Keratinocyte (primary cell): ENCODE results near the gene CACNA1I. TPM values are rescaled to one million over a fixed set of nuclear protein-coding genes. Genes with fewer than 3 reads are reported as not detected.

ENCODE experiments used
- DNase-seq: peaks from one replicate; pipeline ENCODE4 v3.0.0-alpha.2; 2011; ENCODE audit warnings: low read depth, missing footprints, low spot score
- FAIRE-seq: peaks from 2 replicates; lab custom pipeline; 2011; peaks lifted over from hg19 to GRCh38; lab: Jason Lieb, UNC
- H2AFZ ChIP-seq: 2 replicates; pipeline ENCODE4 v1.6.0; 2012; ENCODE audit warnings: low read length, control low read depth, inconsistent platforms; ENCODE audit not compliant: control insufficient read depth
- H3K27ac ChIP-seq: 2 replicates; pipeline ENCODE4 v1.5.1; 2011; ENCODE audit warnings: low read length; ENCODE audit not compliant: control insufficient read depth, insufficient read depth
- H3K27me3 ChIP-seq: 3 replicates; pipeline ENCODE4 v1.6.0; 2011; ENCODE audit warnings: low read length; ENCODE audit not compliant: control insufficient read depth, insufficient read depth; ENCODE audit errors: extremely low read depth
- H3K36me3 ChIP-seq, 2 experiments: 2 replicates in 1 of 2; 3 replicates in 1 of 2; pipeline ENCODE4 v1.5.1; 2011; ENCODE audit warnings: low read length in 2 of 2, mild to moderate bottlenecking in 1 of 2; ENCODE audit not compliant: control insufficient read depth in 2 of 2, insufficient read depth in 2 of 2; ENCODE audit errors: extremely low read depth in 1 of 2
- H3K4me1 ChIP-seq: 3 replicates; pipeline ENCODE4 v1.5.1; 2011; ENCODE audit warnings: low read length; ENCODE audit not compliant: control insufficient read depth, insufficient read depth; ENCODE audit errors: extremely low read depth
- H3K4me2 ChIP-seq: 3 replicates; pipeline ENCODE4 v1.6.0; 2011; ENCODE audit warnings: low read depth, low read length; ENCODE audit not compliant: control insufficient read depth, insufficient read depth; ENCODE audit errors: extremely low read depth
- H3K4me3 ChIP-seq, 3 experiments: fragments of 200-600 bp in 1 of 3; sonication (generic) in 1 of 3; 2 replicates in 2 of 3; 3 replicates in 1 of 3; pipeline ENCODE4 v1.5.1; 2011 to 2016; ENCODE audit warnings: low read length in 3 of 3, mild to moderate bottlenecking in 3 of 3, control low read depth in 2 of 3, inconsistent platforms in 1 of 3, low read depth in 1 of 3, mixed read lengths in 1 of 3, mixed run types in 1 of 3, moderate library complexity in 1 of 3; ENCODE audit not compliant: control insufficient read depth in 2 of 3, insufficient read depth in 2 of 3; ENCODE audit errors: extremely low read depth in 1 of 3
- H3K79me2 ChIP-seq: 2 replicates; pipeline ENCODE4 v1.6.0; 2012; ENCODE audit warnings: low read length; ENCODE audit not compliant: control insufficient read depth, insufficient read depth
- H3K9ac ChIP-seq: 3 replicates; pipeline ENCODE4 v1.6.0; 2011; ENCODE audit warnings: low read length; ENCODE audit not compliant: control insufficient read depth, insufficient read depth; ENCODE audit errors: extremely low read depth
- H3K9me1 ChIP-seq: 3 replicates; pipeline ENCODE4 v1.6.0; 2011; ENCODE audit warnings: low read length; ENCODE audit not compliant: control insufficient read depth, insufficient read depth; ENCODE audit errors: extremely low read depth
- H3K9me3 ChIP-seq: 2 replicates; pipeline ENCODE4 v1.5.1; 2012; ENCODE audit warnings: low read depth, low read length; ENCODE audit not compliant: control insufficient read depth
- H4K20me1 ChIP-seq: 3 replicates; pipeline ENCODE4 v1.6.0; 2011; ENCODE audit warnings: low read length; ENCODE audit not compliant: control insufficient read depth, insufficient read depth; ENCODE audit errors: extremely low read depth
- EZH2 ChIP-seq: IDR thresholded peaks from one replicate; pipeline ENCODE4 v1.6.1; 2012; ENCODE audit warnings: inconsistent platforms, mild to moderate bottlenecking, low read length, moderate library complexity
- dilution Hi-C: fragments of 300-500 bp; cut with MboI; formaldehyde crosslinking; loops from one replicate; pipeline ENCODE4 v1.7.0; 2020; ENCODE audit warnings: low sequenced_read_pairs; ENCODE audit not compliant: extremely low pct_ligation_motif_present
- polyA plus RNA-seq, 5 experiments: library from polyadenylated mRNA; depleted of rRNA in 3 of 5; stranded (reverse) in 3 of 5; stranded (forward) in 1 of 5; unstranded in 1 of 5; fragments of >200 nt; gene quantifications; 1 replicate in 1 of 5; 2 replicates in 3 of 5; 3 replicates in 1 of 5; pipeline versions ENCODE4 v1.2.1 to v1.2.3, GENCODE V29; 2011 to 2012; ENCODE audit warnings: missing spikeins in 2 of 5, low read depth in 1 of 5, low replicate concordance in 1 of 5
- TF ChIP-seq, protein P1 (sequence below), 3 experiments: IDR thresholded peaks in 1 of 3; conservative IDR thresholded peaks in 1 of 3; optimal IDR thresholded peaks in 1 of 3; 2 replicates in 2 of 3; 3 replicates in 1 of 3; pipeline versions ENCODE3 to v1.5.1; 2011; ENCODE audit warnings: low read length in 3 of 3, mild to moderate bottlenecking in 3 of 3, moderate library complexity in 2 of 3, control low read depth in 1 of 3, inconsistent platforms in 1 of 3; ENCODE audit not compliant: insufficient read depth in 2 of 3; ENCODE audit errors: extremely low read depth in 1 of 3

CACNA1I gene
- polyA plus RNA-seq, 1 donor (not counting 4 experiments of a cell fraction or from before 2014, with no cell fraction given), result not detected

DNA sequence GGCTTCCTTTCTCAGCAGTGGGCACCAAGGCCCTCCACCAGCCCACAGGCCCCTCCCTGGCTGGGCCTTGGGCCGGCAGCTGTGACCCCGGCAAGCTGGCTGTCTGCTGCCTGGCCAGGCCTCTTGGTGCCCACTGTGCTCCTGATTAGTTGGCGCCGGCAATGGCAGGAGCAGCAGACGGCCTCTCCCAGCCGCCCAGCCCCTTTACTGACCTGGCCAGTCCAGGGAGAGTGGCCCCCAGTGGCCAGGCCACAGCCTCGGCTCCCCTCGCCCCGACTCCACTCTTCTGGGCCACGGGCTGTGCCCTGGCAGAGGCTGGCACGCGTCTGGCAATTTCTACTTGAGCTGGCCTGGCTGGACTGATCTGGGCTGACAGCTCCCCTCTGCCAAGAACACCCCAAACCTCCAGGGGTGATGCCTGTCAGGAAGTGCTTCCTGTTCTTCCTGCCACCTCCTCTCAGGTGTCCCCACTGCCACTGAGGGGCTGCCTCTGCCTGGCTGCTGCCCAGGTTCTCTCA is 58.1 kb downstream of the CACNA1I start:
- TF ChIP-seq, protein P1, sequence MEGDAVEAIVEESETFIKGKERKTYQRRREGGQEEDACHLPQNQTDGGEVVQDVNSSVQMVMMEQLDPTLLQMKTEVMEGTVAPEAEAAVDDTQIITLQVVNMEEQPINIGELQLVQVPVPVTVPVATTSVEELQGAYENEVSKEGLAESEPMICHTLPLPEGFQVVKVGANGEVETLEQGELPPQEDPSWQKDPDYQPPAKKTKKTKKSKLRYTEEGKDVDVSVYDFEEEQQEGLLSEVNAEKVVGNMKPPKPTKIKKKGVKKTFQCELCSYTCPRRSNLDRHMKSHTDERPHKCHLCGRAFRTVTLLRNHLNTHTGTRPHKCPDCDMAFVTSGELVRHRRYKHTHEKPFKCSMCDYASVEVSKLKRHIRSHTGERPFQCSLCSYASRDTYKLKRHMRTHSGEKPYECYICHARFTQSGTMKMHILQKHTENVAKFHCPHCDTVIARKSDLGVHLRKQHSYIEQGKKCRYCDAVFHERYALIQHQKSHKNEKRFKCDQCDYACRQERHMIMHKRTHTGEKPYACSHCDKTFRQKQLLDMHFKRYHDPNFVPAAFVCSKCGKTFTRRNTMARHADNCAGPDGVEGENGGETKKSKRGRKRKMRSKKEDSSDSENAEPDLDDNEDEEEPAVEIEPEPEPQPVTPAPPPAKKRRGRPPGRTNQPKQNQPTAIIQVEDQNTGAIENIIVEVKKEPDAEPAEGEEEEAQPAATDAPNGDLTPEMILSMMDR (optimal IDR thresholded peaks at IDR 0.05 in 1 of 3, IDR thresholded peaks at IDR 0.05 in 1 of 3, conservative IDR thresholded peaks at IDR 0.05 in 1 of 3; ENCODE audit: extremely low read depth in 1 of 3, insufficient read depth in 2 of 3, low read length in 3 of 3), result no peak
- Histone ChIP-seq H3K36me3 (no peaks in the 10 kb centered on the region), H3K9ac (no peak overlapping the region), H3K27ac (no peak overlapping the region), H3K9me1 (no peaks in the 10 kb centered on the region), H3K4me1 (no peaks in the 10 kb centered on the region), H3K79me2 (no peaks in the 10 kb centered on the region), H3K4me3 (no peak overlapping the region), H2AFZ (no peak overlapping the region), H3K4me2 (no peak overlapping the region), H4K20me1 (no peaks in the 10 kb centered on the region), H3K9me3 (no peaks in the 10 kb centered on the region), H3K27me3 (peaks cover 14% of the 10 kb centered on the region)
- no peak for DNase-seq
- no peak for FAIRE-seq
- dilution Hi-C loops, result no loop called here

DNA sequence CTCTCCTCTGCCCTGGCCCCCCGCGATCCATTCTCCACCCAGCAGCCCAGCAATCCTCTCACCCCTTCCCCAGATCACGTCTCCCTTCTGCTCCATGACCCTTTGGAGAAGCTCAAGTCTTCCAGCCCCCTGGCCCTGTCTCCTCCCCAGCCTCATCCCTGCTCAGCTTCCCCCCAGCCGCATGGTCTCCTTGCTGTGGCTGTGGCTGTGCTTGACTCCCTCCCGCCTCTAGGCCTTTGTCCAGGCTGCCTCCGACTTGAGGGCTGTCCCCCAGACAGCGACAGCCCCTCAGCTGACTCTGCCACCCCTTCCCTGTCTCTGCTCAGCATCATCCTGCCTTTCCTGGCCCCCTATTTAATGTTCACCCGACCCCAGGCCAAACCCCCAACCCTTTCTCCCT is 59.3 kb downstream of the CACNA1I start:
- FAIRE-seq (no peak), DNase-seq (no peak)
- no peaks in the 10 kb centered on the region for H3K79me2 ChIP-seq
- no peak overlapping the region for H2AFZ ChIP-seq
- H3K27me3 ChIP-seq, result peaks cover 9% of the 10 kb centered on the region
- peaks cover 4% of the 10 kb centered on the region for H3K9me1 ChIP-seq
- dilution Hi-C loops, result no loop called here
- H4K20me1 ChIP-seq, result no peaks in the 10 kb centered on the region
- no peak overlapping the region for H3K9ac ChIP-seq
- H3K36me3 ChIP-seq, result no peaks in the 10 kb centered on the region
- H3K27ac ChIP-seq, result no peak overlapping the region
- TF ChIP-seq, protein P1 (optimal IDR thresholded peaks at IDR 0.05 in 1 of 3, IDR thresholded peaks at IDR 0.05 in 1 of 3, conservative IDR thresholded peaks at IDR 0.05 in 1 of 3; ENCODE audit: extremely low read depth in 1 of 3, insufficient read depth in 2 of 3, low read length in 3 of 3), result no peak
- TF ChIP-seq EZH2, result no peak
- H3K4me3 ChIP-seq, result no peak overlapping the region
- peaks cover 9% of the 10 kb centered on the region for H3K4me1 ChIP-seq
- H3K4me2 ChIP-seq, result no peak overlapping the region
- H3K9me3 ChIP-seq, result no peaks in the 10 kb centered on the region
